Keratinocyte (primary cell): ENCODE results near the gene IGSF6.

Experiments
- CTCF ChIP-seq, 3 experiments: IDR thresholded peaks in 1 of 3; conservative IDR thresholded peaks in 1 of 3; optimal IDR thresholded peaks in 1 of 3; 2 replicates in 2 of 3; 3 replicates in 1 of 3; pipeline versions ENCODE3 to v1.5.1; 2011; ENCODE audit warnings: low read length in 3 of 3, mild to moderate bottlenecking in 3 of 3, moderate library complexity in 2 of 3, control low read depth in 1 of 3, inconsistent platforms in 1 of 3; ENCODE audit not compliant: insufficient read depth in 2 of 3; ENCODE audit errors: extremely low read depth in 1 of 3
- EZH2 ChIP-seq: IDR thresholded peaks from one replicate; pipeline ENCODE4 v1.6.1; 2012; ENCODE audit warnings: inconsistent platforms, mild to moderate bottlenecking, low read length, moderate library complexity

GRCh38 chr16:21613361-21613760, 39.0 kb downstream of the IGSF6 start:
- TF ChIP-seq CTCF (optimal IDR thresholded peaks at IDR 0.05 in 1 of 3, IDR thresholded peaks at IDR 0.05 in 1 of 3, conservative IDR thresholded peaks at IDR 0.05 in 1 of 3; ENCODE audit: extremely low read depth in 1 of 3, insufficient read depth in 2 of 3, low read length in 3 of 3), result no peak
- TF ChIP-seq EZH2, result no peak
